ENCODE data around the gene RIC3.

RIC3 gene

DNA sequence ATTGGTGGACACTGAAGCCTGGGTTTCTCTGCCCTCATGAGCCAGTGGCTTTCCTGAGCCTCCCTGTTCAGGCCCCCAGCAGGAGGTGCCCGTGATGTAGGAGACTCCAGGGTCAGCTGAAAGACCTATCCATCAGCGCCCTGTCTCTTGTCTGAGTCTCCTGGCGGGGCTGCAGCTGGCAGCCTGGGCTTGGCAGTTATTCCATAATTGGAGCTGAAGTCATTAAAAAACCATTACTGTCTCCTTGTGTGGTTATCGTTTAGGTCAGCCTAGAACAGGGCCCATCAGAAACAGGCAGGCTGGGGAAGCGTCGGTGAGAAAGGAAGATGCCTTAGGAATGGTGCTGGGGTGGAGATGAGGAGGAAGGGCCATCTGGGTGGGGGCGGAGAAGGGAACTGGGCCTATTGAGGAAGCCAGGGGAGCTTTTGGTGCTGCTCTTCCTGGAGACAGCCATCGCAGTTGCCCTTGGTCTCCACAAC is 82.8 kb downstream of the RIC3 start:
- 0 out of 2 replicates have a peak, but pooled peaks have one; percentile 38 for TF ChIP-seq ZNF8 (CRISPR knock-in tag; IDR thresholded peaks at IDR 0.05)
- TF ChIP-seq, protein P1, sequence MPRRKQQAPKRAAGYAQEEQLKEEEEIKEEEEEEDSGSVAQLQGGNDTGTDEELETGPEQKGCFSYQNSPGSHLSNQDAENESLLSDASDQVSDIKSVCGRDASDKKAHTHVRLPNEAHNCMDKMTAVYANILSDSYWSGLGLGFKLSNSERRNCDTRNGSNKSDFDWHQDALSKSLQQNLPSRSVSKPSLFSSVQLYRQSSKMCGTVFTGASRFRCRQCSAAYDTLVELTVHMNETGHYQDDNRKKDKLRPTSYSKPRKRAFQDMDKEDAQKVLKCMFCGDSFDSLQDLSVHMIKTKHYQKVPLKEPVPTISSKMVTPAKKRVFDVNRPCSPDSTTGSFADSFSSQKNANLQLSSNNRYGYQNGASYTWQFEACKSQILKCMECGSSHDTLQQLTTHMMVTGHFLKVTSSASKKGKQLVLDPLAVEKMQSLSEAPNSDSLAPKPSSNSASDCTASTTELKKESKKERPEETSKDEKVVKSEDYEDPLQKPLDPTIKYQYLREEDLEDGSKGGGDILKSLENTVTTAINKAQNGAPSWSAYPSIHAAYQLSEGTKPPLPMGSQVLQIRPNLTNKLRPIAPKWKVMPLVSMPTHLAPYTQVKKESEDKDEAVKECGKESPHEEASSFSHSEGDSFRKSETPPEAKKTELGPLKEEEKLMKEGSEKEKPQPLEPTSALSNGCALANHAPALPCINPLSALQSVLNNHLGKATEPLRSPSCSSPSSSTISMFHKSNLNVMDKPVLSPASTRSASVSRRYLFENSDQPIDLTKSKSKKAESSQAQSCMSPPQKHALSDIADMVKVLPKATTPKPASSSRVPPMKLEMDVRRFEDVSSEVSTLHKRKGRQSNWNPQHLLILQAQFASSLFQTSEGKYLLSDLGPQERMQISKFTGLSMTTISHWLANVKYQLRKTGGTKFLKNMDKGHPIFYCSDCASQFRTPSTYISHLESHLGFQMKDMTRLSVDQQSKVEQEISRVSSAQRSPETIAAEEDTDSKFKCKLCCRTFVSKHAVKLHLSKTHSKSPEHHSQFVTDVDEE (CRISPR knock-in tag; IDR thresholded peaks at IDR 0.05), result peak; percentile 96
- TF ChIP-seq PPARA (CRISPR knock-in tag; IDR thresholded peaks at IDR 0.05; ENCODE audit: borderline replicate concordance), result no peak
- TF ChIP-seq SNAI2 (CRISPR knock-in tag; IDR thresholded peaks at IDR 0.05), result 0 out of 2 replicates have a peak, but pooled peaks have one; percentile 27
- no peak for TF ChIP-seq BACH2 (CRISPR knock-in tag; IDR thresholded peaks at IDR 0.05; ENCODE audit: borderline replicate concordance)
- TF ChIP-seq RARB (CRISPR knock-in tag; IDR thresholded peaks at IDR 0.05), result no peak
- peak; percentile 75 for TF ChIP-seq TCF4 (CRISPR knock-in tag; IDR thresholded peaks at IDR 0.05; ENCODE audit: borderline replicate concordance)
- TF ChIP-seq ZNF70 (CRISPR knock-in tag; IDR thresholded peaks at IDR 0.05), result peak; percentile 41; the same call in 1 of the 2 replicates
- peak; percentile 83 for TF ChIP-seq ISL1 (CRISPR knock-in tag; IDR thresholded peaks at IDR 0.05)
- TF ChIP-seq, protein P2, sequence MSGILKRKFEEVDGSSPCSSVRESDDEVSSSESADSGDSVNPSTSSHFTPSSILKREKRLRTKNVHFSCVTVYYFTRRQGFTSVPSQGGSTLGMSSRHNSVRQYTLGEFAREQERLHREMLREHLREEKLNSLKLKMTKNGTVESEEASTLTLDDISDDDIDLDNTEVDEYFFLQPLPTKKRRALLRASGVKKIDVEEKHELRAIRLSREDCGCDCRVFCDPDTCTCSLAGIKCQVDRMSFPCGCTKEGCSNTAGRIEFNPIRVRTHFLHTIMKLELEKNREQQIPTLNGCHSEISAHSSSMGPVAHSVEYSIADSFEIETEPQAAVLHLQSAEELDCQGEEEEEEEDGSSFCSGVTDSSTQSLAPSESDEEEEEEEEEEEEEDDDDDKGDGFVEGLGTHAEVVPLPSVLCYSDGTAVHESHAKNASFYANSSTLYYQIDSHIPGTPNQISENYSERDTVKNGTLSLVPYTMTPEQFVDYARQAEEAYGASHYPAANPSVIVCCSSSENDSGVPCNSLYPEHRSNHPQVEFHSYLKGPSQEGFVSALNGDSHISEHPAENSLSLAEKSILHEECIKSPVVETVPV (CRISPR knock-in tag; IDR thresholded peaks at IDR 0.05), result 0 out of 2 replicates have a peak, but pooled peaks have one; percentile 40
- no peak for TF ChIP-seq ZFP3 (CRISPR knock-in tag; IDR thresholded peaks at IDR 0.05)
- TF ChIP-seq ZNF565 (CRISPR knock-in tag; conservative IDR thresholded peaks at IDR 0.05; ENCODE audit: low read depth), result no peak
- peak; percentile 47 for ATAC-seq

DNA sequence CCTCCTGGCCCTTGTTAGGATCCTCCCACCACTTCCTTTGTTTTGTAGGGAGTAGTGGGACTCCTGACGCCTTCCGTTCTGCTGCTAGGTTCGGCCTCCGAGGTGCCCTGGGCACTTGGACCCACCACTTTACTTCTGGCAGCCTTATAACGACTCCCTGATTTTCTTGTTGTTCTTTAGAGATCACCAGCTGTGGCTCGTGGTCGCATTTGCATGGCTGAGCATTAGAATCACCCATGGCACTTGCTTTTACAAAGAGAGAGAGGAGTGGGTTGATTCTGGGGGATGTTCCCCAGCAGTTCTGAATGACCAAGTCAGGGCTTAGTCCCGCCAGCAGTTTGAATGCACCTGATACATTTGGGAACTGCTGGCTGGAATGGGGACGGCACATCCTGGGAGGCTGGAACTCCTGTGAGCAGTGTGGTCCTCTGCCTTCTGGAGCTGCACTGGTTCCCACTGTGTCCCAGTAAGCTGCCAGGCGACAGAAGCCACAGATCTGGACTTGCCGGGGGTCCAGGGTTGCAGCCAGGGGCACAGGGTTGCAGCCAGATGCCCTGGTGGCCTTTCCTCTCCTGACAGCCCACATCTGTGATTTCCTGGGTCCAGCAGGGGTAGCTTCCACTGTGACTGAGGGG is 83.7 kb downstream of the RIC3 start:
- TF ChIP-seq, protein P3, sequence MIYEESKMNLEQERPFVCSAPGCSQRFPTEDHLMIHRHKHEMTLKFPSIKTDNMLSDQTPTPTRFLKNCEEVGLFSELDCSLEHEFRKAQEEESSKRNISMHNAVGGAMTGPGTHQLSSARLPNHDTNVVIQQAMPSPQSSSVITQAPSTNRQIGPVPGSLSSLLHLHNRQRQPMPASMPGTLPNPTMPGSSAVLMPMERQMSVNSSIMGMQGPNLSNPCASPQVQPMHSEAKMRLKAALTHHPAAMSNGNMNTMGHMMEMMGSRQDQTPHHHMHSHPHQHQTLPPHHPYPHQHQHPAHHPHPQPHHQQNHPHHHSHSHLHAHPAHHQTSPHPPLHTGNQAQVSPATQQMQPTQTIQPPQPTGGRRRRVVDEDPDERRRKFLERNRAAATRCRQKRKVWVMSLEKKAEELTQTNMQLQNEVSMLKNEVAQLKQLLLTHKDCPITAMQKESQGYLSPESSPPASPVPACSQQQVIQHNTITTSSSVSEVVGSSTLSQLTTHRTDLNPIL (CRISPR knock-in tag; IDR thresholded peaks at IDR 0.05; ENCODE audit: low read depth), result no peak
- TF ChIP-seq SNAI2 (CRISPR knock-in tag; IDR thresholded peaks at IDR 0.05) (no peak), ZNF8 (CRISPR knock-in tag; IDR thresholded peaks at IDR 0.05) (no peak), OSR1 (CRISPR knock-in tag; IDR thresholded peaks at IDR 0.05) (no peak), TOX (CRISPR knock-in tag; IDR thresholded peaks at IDR 0.05; ENCODE audit: borderline replicate concordance) (no peak)
- no peak for ATAC-seq

DNA sequence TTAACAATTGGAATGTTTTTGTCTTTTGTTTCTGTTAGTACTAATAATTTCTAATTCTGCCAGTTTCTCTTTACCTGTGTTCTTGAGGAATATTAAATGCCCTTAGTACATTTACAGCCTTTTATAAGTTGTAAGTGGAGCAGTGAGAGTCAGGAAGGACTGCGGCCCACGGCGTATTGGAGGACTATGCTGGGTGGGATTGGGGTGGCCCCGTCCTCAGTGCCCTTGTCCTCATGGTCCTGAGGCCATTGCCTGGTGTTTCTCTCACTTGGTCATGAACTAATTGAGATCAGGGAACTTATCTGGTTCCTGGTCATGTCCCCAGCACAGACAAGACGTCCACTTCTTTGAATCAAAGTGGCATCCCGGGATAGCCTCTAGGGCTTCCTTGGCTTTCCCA is 84.5 kb downstream of the RIC3 start:
- TF ChIP-seq, protein P1 (CRISPR knock-in tag; IDR thresholded peaks at IDR 0.05), result no peak
- TF ChIP-seq TOX (CRISPR knock-in tag; IDR thresholded peaks at IDR 0.05; ENCODE audit: borderline replicate concordance) (no peak), ZFP30 (CRISPR knock-in tag; IDR thresholded peaks at IDR 0.05) (no peak), RARB (CRISPR knock-in tag; IDR thresholded peaks at IDR 0.05) (no peak), SNAI2 (CRISPR knock-in tag; IDR thresholded peaks at IDR 0.05) (no peak), BACH2 (CRISPR knock-in tag; IDR thresholded peaks at IDR 0.05; ENCODE audit: borderline replicate concordance) (no peak), TCF4 (CRISPR knock-in tag; IDR thresholded peaks at IDR 0.05; ENCODE audit: borderline replicate concordance) (no peak), ISL1 (CRISPR knock-in tag; IDR thresholded peaks at IDR 0.05) (no peak), ZNF70 (CRISPR knock-in tag; IDR thresholded peaks at IDR 0.05) (no peak)
- TF ChIP-seq, protein P4, sequence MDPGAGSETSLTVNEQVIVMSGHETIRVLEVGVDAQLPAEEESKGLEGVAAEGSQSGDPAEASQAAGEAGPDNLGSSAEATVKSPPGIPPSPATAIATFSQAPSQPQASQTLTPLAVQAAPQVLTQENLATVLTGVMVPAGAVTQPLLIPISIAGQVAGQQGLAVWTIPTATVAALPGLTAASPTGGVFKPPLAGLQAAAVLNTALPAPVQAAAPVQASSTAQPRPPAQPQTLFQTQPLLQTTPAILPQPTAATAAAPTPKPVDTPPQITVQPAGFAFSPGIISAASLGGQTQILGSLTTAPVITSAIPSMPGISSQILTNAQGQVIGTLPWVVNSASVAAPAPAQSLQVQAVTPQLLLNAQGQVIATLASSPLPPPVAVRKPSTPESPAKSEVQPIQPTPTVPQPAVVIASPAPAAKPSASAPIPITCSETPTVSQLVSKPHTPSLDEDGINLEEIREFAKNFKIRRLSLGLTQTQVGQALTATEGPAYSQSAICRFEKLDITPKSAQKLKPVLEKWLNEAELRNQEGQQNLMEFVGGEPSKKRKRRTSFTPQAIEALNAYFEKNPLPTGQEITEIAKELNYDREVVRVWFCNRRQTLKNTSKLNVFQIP (CRISPR knock-in tag; IDR thresholded peaks at IDR 0.05; ENCODE audit: borderline replicate concordance, low read depth), result no peak
- TF ChIP-seq, protein P3 (CRISPR knock-in tag; IDR thresholded peaks at IDR 0.05; ENCODE audit: low read depth), result no peak
- TF ChIP-seq, protein P2 (CRISPR knock-in tag; IDR thresholded peaks at IDR 0.05), result no peak
- no peak for ATAC-seq
